HG02981 (cell line): ENCODE measurements around the gene GNG11.

Experiments used
- ATAC-seq: cut with Tn5 transposase; IDR thresholded peaks from one replicate; pipeline ENCODE4 v1.9.1; 2021; ENCODE audit warnings: mild to moderate bottlenecking, moderate library complexity; ENCODE audit not compliant: unreplicated experiment

GNG11 gene

DNA sequence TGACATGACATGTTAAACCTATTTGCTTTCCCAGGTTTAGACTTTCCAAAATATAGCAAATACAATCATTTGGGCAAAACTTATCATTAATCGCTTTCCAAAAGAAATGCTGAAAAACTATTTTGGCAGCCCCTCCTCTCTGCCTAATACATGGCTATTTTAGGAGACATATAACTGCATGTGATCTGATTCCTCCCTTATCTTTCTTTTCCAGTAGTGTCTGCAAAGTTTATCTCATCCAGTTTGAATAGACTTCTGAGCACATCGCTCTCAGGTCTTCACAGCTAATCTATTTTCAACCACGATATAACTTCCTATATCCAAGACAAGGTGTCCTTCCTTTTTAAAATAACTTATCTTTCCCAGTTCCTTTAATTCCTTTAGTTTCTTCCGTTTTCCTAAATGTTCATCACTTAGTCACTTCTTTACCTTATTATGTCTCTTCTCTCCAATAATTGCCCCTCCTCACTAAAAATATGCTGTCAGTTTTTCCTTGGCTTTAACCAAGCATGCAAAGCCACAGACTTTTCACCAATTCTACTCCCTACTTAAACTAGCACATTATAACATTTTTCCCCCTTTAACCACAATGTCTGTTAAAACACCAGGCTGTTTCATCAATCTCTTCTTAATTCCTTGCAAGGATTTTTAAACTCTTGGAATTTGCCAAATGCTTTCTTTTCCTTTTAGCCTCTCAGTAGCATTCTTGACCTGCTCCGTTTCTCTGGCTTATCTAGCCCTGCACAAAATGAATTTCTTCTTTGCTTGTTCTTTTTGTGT is 24.4 kb downstream of the GNG11 start:
- no peak for ATAC-seq

DNA sequence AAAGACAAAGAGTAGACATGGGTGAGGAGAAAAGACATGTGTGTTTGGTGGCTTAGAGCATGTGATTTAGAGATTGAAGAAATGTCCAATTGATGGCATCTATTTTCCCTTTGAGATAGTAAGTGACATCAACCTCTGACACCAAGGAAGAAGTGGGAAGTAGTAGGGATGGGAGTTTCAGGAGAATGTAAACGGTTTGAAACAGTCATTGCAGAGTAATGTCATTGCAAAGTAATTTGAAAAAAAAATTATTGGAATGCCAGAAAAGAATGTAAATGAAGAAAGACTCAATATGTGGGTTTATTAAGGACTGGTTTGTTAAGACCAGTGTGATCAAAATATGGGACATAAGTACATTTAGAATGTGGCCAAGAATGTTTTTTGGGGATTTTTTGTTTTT is 26.6 kb downstream of the GNG11 start:
- no peak for ATAC-seq

DNA sequence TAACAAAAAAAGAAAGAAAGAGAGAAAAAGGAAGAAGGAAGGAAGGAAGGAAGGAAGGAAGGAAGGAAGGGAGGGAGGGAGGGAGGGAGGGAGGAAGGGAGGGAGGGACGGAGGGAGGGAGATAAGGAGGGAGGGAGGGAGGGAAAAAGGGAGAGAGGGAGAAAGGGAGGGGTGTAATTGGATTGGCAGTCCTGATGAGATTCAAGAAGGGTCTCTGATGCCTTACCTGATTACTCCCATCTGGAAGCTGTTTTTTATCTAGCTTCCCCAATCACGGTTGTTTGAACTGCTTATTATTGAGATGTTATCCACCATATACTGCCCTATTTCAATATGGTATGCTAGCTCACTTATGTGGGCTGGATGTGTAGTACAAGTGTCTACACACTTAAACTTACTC is 27.3 kb downstream of the GNG11 start:
- ATAC-seq: no peak

DNA sequence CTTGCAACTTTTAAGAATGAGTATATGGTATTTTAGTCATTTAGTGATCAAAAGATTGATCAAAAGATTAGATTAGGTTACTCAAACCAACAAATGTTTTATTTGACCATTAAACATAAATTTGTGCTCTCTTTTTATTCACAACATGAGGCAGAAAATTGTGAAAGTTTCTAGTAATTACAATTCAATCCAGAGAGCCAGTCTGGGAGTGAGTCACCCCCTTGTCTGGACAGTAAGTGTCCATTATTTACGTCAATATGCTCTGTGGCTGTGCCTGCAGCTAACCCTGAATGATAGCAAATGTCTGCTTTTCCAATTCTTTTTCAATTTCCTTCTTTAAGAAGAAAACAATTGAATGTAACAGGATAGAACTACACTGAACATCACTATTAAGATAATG is 27.9 kb downstream of the GNG11 start:
- no peak for ATAC-seq

GRCh38 chr7:93955304-93955703 is 33.8 kb downstream of the GNG11 start:
- ATAC-seq: no peak

DNA sequence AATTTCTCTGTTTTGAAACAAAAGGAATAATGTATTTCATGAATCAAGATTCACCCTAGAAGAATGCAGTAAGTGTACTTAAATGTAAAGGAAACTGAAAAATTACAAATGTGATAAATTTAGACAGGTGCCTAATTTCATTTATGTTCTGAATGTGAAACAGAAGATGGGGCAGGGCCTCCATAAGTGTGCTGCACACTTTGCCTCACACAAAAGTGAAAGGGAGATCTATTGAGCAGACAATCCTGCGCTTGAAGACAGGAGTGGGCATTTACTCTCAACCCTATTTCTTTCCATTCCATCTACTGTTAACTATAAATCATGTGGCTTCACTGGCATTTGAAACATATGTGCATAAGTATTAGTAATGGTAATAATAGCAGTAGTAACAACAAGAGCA is 36.2 kb downstream of the GNG11 start:
- no peak for ATAC-seq

GRCh38 chr7:93958216-93958615 is 36.7 kb downstream of the GNG11 start:
- no peak for ATAC-seq

DNA sequence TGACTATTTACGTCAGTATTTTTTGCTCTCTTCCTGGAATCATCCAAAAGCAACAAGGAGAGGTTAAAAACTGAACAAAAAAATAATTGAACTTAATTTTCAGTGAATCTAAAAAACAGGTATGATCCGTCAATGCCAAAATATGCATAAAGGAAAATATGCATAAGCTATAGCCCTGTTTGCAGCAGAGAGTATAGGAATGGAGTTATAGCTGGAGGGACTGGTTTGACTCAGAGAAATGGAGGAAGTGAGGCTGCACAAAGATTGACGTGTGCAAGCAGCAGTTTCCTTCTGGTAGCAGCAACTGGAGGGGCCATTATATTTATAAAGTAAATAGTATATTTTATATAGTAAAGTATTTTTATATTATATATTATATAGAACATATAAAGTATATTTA is 37.1 kb downstream of the GNG11 start:
- ATAC-seq: no peak

DNA sequence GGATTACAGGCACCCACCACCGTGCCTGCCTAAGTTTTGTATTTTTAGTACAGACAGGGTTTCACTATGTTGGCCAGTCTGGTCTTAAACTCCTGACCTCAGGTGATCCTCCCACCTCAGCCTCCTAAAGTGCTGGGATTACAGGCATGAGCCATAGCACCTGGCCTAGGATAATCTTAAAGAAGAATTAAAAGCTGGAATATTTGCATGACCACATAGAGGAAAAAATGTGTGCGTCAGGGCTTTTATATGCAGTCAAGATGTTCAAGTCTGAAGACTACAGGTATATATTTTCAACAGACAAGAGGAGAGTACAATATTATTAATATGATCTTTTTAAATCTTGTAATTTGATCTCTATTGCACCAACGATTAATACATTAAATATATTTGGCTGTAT is 39.5 kb downstream of the GNG11 start:
- ATAC-seq: no peak

GRCh38 chr7:93964262-93964661 is 42.7 kb downstream of the GNG11 start:
- no peak for ATAC-seq

DNA sequence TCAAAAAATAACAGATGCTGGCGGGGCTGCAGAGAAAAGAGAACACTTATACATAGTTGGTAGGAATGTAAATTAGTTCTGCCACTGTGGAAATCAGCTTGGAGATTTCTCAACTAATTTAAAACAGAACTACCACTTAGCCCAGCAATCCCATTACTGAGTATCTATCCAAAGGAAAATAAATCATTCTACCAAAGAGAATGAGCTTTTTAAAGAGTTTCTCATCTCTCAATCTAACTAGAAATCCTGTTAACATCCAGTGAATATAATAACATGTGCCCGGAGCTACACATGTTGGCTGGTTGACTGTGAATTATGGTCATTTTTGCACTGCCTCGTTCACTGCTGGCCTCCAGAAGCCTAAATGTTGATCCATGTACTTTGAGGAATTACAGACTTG is 43.3 kb downstream of the GNG11 start:
- no peak for ATAC-seq

DNA sequence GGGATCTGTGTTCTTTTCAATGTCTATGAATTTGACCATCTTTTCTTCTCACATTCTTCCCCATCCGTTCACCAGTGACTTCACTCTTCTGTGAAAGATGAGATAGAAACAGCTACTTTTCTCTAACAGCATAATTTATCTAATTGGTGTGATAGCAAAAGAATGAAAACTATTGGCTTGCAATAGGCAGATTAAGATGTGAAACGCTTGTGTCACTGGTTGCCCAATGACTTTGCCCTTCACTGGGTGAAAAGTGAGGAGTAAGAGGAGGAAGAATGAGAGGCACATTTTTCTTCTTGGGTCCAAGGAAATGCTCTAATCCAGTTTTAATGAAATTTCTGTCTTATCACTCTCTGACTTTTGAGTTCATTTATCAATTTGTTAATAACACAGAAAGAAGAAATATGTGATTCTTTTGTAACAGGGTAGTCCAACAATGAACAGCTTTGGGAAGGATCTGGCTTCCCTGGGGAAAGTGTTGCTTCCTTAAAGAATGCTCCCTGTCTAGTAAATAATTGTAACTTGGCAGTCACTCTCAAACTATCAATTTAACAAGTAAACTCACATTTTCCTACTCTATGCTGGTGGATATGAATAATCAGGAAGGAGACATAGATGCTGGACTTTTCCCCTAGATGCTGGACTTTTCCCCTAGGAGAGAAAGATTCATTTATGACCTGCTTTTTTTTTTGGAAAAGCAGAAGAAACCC is 47.5 kb downstream of the GNG11 start:
- no peak for ATAC-seq

DNA sequence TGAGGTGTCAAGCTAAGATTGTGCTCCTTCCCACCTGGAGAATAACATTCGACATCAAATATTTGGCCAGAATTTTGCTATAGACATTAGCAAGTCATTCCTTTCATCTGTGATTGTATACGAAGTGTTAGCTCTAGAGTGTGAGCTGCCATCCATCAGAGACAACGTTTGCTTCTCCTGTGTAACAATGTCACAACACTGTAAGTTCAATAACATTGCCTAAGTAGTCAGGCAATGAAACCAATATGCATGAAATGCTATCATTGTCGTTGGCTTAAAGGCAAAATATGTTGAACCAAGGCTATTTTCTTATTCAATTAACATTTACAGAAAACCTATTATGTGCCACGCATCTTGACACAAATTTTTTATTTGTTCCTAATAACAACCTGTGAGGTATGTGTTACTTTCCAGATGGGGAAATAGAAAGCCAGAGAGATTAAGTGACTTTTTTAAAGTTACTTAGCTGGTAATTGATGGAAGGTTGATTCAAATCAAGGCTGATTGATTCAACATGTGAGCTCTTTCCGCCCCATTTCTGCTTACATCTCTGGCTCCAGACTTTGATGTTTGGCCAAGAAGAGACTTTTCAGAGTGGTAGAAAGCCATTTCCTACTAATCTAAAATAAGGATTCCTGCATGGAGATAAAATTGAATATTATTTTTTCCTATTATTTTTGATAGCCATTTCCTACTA is 50.6 kb downstream of the GNG11 start:
- ATAC-seq: no peak

- no peak for ATAC-seq
Observed at GRCh38 chr7:93973134-93973533, 51.6 kb downstream of the GNG11 start.

DNA sequence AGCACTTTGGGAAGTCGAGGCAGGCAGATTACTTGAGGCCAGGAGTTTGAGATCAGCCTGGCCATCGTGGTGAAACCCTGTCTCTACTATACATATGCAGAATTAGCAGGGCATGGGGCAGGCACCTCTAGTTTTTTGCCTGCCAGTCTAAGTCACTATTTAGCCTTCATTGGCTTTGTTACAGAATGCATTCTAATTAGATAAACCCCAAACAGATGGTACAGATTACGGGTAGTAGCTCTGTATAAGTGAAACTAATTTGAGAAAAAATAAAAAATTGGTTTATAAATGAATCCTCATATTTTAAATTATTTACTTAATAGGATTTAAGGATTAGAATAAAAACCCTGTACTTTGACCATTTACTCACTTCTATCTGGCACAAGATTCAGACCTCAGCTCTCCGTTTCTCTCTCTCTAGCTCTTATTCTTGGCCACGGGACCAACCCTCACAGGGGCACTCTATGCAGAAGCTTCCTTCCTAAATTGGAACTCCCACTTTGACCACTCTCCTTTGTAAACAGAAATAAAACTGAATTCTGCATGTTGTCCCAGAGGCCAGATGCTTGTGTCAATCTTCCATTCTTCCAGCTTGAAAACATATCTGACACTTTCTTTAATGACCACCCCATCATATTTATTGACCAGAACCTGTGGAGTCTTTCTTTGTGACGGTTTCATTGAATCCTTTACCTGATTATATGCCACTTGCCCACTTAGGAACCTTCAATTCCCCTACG is 55.8 kb downstream of the GNG11 start:
- ATAC-seq: no peak
